Activated CD4-positive, CD25-positive, alpha-beta regulatory T cell treated with anti-CD3 and anti-CD28 coated beads, Interleukin-2, amount 50 U/mL, for 24 hours (primary cell): ENCODE measurements around the gene MDM2.
A peak's percentile ranks its signal among the peaks of the same experiment; 100 is the strongest.
"Not testable (repeated sequence)": the region's sequence is repeated elsewhere in the genome, so short reads cannot be mapped to it uniquely, and the experiment has no call there.

Source experiments
- ATAC-seq, 2 donors: fragments of 150-1000 bp; cut with Tn5 transposase; one replicate each; pipeline ENCODE4 v1.10.0; 2021; ENCODE audit warnings: mild to moderate bottlenecking in 1 of 2, moderate library complexity in 1 of 2

The MDM2 gene

GRCh38 chr12:68806488-68807237, 1.3 kb upstream of the MDM2 start:
- ATAC-seq: no peak

DNA sequence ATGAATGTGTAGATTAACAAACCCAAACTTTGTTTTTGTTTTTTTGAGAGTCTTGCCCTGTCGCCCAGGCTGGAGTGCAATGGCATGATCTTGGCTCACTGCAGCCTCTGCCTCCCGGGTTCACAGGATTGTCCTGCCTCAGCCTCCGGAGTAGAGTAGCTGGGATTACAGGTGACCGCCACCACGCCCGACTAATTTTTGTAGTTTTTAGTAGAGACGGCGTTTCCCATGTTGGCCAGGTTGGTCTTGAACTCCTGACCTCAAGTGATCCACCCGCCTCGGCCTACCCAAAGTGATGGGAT, 752 bp upstream of the MDM2 start:
- not testable (repeated sequence) for ATAC-seq

- peak; percentile 22 to 41 for ATAC-seq
These were observed 612 bp downstream of the MDM2 start for GRCh38 chr12:68808388-68809189.

GRCh38 chr12:68809190-68810026, 1.4 kb downstream of the MDM2 start:
- ATAC-seq: peak in 1 of 2 donors; percentile 0

DNA sequence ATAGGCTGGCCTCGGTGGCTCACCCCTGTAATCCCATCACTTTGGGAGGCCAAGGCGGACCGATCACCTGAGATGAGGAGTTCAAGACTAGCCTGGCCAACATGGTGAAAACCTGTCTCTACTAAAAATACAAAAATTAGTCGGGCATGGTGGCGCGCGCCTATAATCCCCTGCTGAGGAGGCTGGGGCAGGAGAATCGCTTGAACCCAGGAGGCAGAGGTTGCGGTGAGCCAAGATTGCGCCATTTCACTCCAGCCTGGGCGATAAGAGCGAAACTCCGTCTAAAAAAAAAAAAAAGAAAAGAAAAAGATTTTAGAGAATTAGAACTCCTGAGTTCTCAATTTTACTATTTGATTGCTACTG, 2.0 kb downstream of the MDM2 start:
- ATAC-seq: not testable (repeated sequence)

GRCh38 chr12:68811573-68811972, 3.6 kb downstream of the MDM2 start:
- not testable (repeated sequence) for ATAC-seq

DNA sequence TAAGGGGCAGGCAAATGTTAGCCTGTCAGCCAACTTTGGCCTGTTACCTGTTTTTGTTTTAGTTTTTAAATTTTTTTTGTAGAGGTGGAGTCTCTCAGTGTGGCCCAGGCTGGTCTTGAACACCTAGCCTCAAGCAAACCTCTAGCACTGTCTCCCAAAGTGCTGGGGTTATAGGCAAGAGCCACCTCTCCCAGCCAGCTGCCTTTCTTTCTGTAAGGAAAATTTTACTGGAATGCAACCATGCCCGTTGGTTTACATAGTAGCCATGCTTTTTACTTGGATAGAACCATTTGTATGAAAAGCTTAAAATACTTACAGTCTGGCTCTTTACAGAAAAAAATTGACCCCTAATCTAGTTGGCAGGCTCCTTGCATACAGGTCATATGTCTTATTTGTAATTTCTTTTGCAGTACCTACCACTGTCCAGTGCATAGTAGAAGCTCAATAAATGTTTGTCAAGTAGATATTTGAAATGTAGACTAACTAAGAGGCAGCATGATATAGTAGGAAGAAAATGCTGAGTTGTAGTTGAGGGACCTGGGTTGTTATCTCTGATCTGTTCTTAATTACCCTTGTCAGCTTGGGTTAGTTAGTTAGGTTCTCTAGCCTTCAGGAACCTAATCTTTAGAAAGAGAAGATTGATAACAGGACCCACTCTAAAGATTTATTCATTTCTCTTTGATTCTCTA, 4.7 kb downstream of the MDM2 start:
- ATAC-seq: no peak

- ATAC-seq: no peak
These were observed 5.2 kb downstream of the MDM2 start for GRCh38 chr12:68813242-68813593.

GRCh38 chr12:68814490-68815231, 6.7 kb downstream of the MDM2 start:
- no peak for ATAC-seq

GRCh38 chr12:68815232-68815927, 7.4 kb downstream of the MDM2 start:
- ATAC-seq: no peak

GRCh38 chr12:68815928-68816800, 8.2 kb downstream of the MDM2 start:
- no peak for ATAC-seq

GRCh38 chr12:68819481-68819880, 11.5 kb downstream of the MDM2 start:
- ATAC-seq: not testable (repeated sequence)

DNA sequence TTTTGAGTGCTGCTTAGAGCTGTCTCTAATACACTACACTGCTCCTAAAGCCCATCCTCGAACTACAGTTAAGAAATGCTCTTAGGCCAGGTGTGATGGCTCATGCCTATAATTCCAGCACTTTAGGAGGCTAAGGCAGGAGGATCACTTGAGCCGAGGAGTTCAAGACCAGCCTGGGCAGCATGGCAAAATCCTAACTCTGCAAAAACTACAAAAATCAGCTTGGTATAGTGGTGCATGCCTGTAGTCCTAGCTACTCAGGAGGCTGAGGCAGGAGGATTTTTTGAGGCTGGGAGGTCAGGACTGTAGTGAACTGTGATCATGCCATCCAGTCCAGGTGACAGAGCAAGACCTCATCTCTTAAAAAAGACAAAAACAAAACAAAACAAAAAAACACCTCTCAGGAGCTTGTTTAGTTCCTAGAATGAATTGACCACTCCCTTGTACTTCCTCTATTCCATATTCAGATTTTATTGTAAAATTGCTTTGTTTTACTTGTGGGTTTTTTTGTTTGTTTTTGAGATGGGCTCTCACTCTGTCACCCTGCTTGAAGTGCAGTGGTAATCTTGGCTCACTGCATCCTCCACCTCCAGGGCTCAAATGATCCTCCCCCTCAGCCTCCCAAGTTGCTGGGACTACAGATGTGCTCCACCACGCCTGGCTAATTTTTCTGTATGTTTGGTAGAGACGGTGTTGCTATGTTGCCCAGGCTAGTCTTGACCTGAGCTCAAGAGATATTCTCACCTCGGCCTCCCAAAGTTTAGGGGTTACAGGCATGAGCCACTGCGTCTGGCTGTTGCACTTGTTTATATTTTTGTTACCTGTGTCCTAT, 13.6 kb downstream of the MDM2 start:
- ATAC-seq: no peak

- ATAC-seq: no peak
These were observed 15.7 kb downstream of the MDM2 start for GRCh38 chr12:68823696-68824095.

DNA sequence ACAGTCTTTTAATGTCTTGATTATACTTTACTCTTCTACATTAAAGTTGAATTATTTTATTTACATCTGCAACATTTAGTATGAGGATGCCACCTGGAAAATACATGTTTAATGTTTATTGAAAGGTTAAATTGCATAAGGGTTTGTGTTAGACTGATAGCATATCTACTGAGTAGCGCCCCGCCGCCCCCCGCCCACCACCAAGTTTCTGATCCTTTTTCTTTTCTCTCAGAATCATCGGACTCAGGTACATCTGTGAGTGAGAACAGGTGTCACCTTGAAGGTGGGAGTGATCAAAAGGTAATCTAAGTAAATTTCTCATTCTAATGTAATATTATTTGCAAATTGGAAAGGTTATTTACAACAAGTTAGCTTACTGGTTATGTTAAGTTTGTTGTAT, 16.2 kb downstream of the MDM2 start:
- no peak for ATAC-seq

GRCh38 chr12:68824597-68825250, 16.7 kb downstream of the MDM2 start:
- no peak for ATAC-seq

GRCh38 chr12:68825569-68826217, 17.7 kb downstream of the MDM2 start:
- no peak for ATAC-seq

DNA sequence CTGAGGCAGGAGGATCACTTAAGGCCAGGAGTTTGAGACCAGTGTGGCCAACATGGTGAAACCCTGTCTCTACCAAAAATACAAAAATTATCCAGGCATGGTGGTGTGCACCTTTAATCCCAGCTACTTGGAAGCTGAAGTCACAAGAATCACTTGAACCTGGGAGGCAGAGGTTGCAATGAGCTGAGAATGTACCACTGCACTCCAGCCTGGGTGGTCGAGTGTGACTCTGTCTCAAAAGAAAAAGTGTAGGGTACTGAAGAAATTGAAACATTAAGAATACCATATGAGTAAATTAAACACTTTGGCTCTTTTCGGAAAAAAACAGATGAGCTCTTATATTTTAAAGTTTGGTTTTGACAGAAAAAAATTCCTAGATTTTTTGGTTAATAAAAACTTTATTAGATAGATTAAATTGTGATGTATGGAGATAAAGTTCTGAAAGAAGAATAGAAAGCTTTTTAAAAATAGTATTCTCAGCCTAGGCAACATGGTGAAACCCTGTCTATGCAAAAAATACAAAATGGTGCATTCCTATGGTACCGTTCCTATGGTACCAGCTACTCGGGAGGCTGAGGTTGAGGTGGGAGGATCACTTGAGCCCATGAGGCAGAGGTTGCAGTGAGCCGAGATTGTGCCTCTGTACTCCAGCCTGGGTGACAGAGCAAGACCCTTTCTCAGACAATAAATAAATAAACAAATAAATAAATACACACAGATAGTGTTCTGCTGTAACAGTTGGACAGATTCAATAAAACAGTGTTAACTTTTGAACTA, 20.1 kb downstream of the MDM2 start:
- ATAC-seq: no peak
